ENCODE data around the gene ADAMTSL5. TPM values are rescaled to one million over a fixed set of nuclear protein-coding genes. Genes with fewer than 3 reads are reported as not detected.
"Not testable (repeated sequence)": the region's sequence is repeated elsewhere in the genome, so short reads cannot be mapped to it uniquely, and the experiment has no call there.

The ADAMTSL5 gene
- total RNA-seq, 2 donors from 2014 or later: 4.1 to 4.8 TPM

GRCh38 chr19:1478934-1479707 lies 33.7 kb downstream of the ADAMTSL5 start, which contains the start of gene C19orf25:
C19orf25 (minus strand) TSS chr19:1479215; CDS start chr19:1478903, 312 bp downstream.
- H3K4me3 ChIP-seq (ENCODE audit: low read length): peak within 1 kb of the TSS; percentile 90
- H3K9ac ChIP-seq (ENCODE audit: extremely low read depth, low read length, poor library complexity, severe bottlenecking): peak within 1 kb of the TSS; percentile 67
- H3K4me1 ChIP-seq (ENCODE audit: control insufficient read depth, insufficient read depth, low read length): no peaks in the 10 kb centered on the region
- Mint-ChIP-seq H3K4me3 (peak within 1 kb of the TSS; percentile 90), H3K9me3 (no peaks in the 10 kb centered on the region), H3K27ac (peak within 1 kb of the TSS; percentile 97), H3K36me3 (ENCODE audit: low read depth) (peaks cover 8% of the 10 kb centered on the region), H3K27me3 (ENCODE audit: insufficient read depth) (peaks cover 2% of the 10 kb centered on the region), H3K4me1 (no peaks in the 10 kb centered on the region)
- peak; percentile 97 for DNase-seq
- H3K9me3 ChIP-seq (ENCODE audit: control insufficient read depth, low read length): no peaks in the 10 kb centered on the region
- no peak for TF ChIP-seq CTCF (conservative IDR thresholded peaks at IDR 0.05)
- no peaks in the 10 kb centered on the region for H3K27me3 ChIP-seq (ENCODE audit: control insufficient read depth, insufficient read depth, low read length, poor library complexity, severe bottlenecking)
- H3K36me3 ChIP-seq (ENCODE audit: control insufficient read depth, insufficient read depth, low read length): peaks cover 21% of the 10 kb centered on the region
- H3K27ac ChIP-seq (ENCODE audit: low read depth, low read length): peak within 1 kb of the TSS; percentile 71
- WGBS, 2 experiments (ENCODE audit: insufficient coverage in 1 of 2, insufficient read length in 1 of 2): 1 to 6% methylated on average over 42 to 71 of the region's 71 CpGs

- H3K27ac Mint-ChIP-seq; H3K9ac ChIP-seq (ENCODE audit: extremely low read depth, low read length, poor library complexity, severe bottlenecking); H3K4me1 Mint-ChIP-seq; H3K27ac ChIP-seq (ENCODE audit: low read depth, low read length); H3K4me1 ChIP-seq (ENCODE audit: control insufficient read depth, insufficient read depth, low read length); H3K9me3 ChIP-seq (ENCODE audit: control insufficient read depth, low read length); H3K9me3 Mint-ChIP-seq; H3K4me3 ChIP-seq (ENCODE audit: low read length); DNase-seq; H3K36me3 Mint-ChIP-seq (ENCODE audit: low read depth): not testable (repeated sequence)
- H3K4me3 Mint-ChIP-seq: peak overlapping the region; percentile 90
- Histone ChIP-seq H3K27me3 (ENCODE audit: control insufficient read depth, insufficient read depth, low read length, poor library complexity, severe bottlenecking) (peaks cover 13% of the 10 kb centered on the region), H3K36me3 (ENCODE audit: control insufficient read depth, insufficient read depth, low read length) (peaks cover 21% of the 10 kb centered on the region)
- peaks cover 15% of the 10 kb centered on the region for H3K27me3 Mint-ChIP-seq (ENCODE audit: insufficient read depth)
- WGBS, 2 experiments (ENCODE audit: insufficient coverage in 1 of 2, insufficient read length in 1 of 2): 94 to 97% methylated on average over 6 to 9 of the region's 9 CpGs
These were observed 35.8 kb downstream of the ADAMTSL5 start for GRCh38 chr19:1477056-1477455.

- Histone ChIP-seq H3K27ac (ENCODE audit: low read depth, low read length) (no peak overlapping the region), H3K36me3 (ENCODE audit: control insufficient read depth, insufficient read depth, low read length) (peaks cover 21% of the 10 kb centered on the region), H3K27me3 (ENCODE audit: control insufficient read depth, insufficient read depth, low read length, poor library complexity, severe bottlenecking) (peaks cover 25% of the 10 kb centered on the region), H3K9me3 (ENCODE audit: control insufficient read depth, low read length) (no peaks in the 10 kb centered on the region), H3K4me3 (ENCODE audit: low read length) (no peak overlapping the region), H3K9ac (ENCODE audit: extremely low read depth, low read length, poor library complexity, severe bottlenecking) (no peak overlapping the region), H3K4me1 (ENCODE audit: control insufficient read depth, insufficient read depth, low read length) (peaks cover 2% of the 10 kb centered on the region)
- no peak for DNase-seq
- Mint-ChIP-seq H3K4me1 (no peaks in the 10 kb centered on the region), H3K27ac (no peak overlapping the region), H3K27me3 (ENCODE audit: insufficient read depth) (peaks cover 26% of the 10 kb centered on the region), H3K36me3 (ENCODE audit: low read depth) (peaks cover 5% of the 10 kb centered on the region), H3K4me3 (no peak overlapping the region), H3K9me3 (no peaks in the 10 kb centered on the region)
- no peak for TF ChIP-seq CTCF (conservative IDR thresholded peaks at IDR 0.05)
- WGBS, 2 experiments (ENCODE audit: insufficient coverage in 1 of 2, insufficient read length in 1 of 2): 91 to 96% methylated on average over 20 to 31 of the region's 31 CpGs
These were observed 36.9 kb downstream of the ADAMTSL5 start for GRCh38 chr19:1475751-1476437.
